HG03432 (cell line): ENCODE data around the gene PRKG1.
"Not testable (repeated sequence)": the region's sequence is repeated elsewhere in the genome, so short reads cannot be mapped to it uniquely, and the experiment has no call there.

Source experiments
- ATAC-seq: cut with Tn5 transposase; IDR thresholded peaks from one replicate; pipeline ENCODE4 v1.9.1; 2021; ENCODE audit warnings: mild to moderate bottlenecking, moderate library complexity; ENCODE audit not compliant: unreplicated experiment

PRKG1 gene

DNA sequence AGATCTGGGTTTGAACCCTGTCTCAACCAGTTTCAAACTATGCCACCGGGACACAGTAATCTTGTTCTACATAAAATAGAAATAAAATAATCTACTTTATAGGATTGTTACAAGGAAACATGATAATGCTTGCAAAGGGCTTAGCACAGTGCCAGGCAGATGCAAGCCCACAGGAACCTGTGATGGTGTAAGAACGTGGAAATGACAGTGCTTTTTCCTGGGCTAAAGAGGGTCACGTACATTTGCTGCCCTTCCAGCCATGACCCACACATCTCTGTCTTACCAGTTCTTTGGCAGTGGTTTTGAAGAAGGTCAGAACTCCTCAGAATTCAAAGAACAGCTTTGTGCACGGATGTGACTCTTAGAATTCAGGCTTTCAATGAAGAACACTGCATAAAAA lies 342.2 kb downstream of the PRKG1 start:
- ATAC-seq, result no peak

DNA sequence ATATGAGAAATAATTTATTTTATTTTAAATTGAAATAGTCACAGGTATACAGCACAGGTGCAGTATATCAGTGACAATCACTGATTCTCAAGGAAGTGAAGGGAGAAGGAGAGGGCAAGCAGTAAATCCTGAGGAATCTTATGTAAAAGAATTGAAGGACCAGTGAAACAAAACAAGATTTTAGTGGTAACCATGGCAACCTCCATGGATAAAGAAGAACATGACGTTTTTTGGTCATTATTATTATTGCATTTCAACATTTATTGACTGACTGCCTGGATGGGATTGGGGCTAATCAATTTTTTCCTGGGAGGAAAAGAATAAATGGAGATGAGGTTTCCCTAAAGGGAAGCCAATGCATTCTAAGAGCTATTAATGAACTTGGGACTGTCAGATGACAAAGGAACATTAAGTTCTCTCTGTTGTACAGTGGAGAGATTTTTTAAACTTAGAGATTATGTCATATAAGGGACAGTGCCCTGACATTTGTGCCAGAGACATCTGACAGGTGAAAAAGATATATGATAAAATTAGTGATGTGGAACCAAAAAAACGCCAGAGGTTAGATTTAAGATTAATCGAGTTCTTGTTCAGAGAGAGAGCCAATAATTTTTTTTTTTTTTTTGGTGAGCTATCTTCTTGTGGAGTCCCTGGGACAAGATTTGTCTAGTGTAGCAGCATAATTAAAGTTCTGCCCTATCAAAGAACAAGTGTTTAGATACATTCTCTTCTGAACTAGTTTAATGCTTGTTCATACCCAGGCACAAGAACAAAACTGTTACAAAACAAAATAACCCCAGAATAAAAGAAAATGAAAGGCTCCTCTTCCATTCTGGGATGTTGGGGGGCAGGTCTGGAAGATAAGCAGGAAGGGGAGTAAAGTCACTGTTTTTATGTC lies 345.2 kb downstream of the PRKG1 start:
- ATAC-seq, result no peak

DNA sequence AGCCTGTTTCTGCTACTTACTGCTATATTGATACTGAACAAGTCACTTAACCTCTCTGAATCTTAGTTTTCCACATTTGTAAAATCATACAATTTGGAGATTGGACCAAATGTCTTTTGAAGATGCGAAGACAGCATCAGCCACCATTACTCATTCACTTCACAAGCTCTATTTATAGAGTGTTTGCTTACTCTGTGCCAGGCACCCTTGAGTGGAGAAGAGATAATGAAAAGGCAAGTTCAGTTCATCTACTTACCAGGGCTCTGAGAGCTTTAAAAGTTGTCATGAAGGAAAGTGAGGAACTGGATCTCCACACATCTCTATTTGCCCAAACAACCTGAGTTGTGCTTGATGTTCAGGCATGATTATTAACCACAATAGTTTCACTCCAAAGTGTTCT lies 347.6 kb downstream of the PRKG1 start:
- no peak for ATAC-seq

DNA sequence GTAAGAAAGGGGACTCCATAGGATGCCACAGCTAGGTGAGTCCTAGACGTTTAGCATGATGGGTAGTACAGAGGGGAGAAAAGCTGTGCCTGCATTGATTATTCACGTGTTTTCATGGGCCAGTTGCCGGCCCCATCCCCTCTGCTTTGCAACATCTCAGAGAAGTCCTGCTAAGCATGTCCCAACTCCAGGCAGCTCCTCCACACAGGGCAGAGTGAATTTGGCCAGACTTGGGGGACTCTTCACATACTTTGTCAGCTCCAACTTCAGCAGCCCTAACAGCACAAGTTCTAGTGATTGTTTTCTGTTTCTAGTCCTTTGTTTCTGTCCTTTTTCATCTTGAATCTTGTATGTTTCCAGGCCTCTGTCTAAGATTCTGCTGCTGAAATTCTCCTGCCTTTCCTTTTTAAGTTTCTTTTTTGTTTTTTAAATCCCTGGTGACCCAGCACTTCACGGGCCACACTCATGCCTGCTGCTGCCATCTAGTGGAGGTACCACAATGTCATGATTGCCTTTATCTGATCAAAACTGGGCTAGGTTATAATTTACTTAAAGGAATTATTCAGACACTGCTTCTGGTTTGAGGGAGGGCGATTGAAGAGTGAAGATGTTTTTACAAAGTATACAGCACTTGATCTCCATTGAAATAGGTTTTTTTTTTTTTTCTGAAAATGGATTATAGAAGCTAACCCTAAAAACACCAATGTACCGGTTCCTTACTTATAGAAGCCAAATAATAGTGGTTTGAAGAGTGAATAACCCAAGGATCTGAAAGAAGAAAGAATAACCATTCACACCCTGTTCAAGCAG lies 348.2 kb downstream of the PRKG1 start:
- ATAC-seq, result peak; percentile 84

DNA sequence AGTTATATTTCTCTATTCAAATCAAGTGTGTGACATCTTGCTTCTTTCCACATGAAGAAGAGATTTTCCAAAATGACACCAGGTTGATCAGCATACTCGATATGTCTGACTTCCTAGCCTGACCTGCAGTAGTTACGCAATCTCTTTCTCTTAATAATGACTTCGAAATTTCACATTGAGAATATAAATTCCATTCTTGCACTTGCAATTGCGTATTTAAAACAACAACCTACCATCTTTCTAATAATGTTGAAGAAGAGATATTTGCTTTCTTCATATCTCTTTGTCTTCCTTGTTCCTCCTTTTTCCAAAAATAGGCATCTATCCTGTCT lies 348.8 kb downstream of the PRKG1 start:
- no peak for ATAC-seq

DNA sequence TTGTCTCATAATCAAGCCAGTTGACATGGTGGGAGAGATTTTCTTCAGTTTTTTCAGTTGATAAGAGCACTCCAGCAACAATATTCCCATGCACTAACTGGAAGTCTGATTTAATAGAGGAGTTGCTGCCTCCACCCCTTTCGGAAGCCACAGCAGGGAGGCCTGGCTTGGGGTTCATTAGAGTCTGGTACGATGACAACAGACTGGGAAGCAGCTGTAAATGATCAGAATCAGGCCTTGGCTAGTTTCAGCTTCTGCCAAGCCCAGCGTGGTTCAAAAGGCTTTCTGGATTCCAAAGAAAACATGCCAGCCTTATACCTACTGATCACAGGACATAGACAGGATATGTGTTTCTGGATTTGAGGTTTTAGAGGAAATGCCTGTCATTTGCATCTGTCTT lies 351.1 kb downstream of the PRKG1 start:
- ATAC-seq, result no peak

DNA sequence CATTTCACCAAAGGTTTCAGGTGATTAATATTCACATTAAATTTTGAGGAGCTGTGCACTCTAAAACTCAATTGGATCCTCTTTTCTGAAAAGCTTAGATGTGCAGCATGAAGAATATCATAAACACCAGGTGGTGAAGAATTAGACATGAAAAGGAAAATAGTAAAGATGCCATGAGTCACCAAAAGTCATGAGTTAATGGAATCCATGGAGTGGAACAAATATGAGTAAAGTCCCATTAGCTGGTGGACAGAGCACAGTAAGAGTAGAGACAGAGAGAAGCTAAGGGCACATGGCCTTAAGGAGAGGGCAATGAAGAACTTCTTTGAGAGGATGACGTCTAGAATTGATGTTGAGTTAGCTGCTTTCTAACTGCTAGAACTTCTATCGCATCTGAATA lies 353.5 kb downstream of the PRKG1 start:
- no peak for ATAC-seq

DNA sequence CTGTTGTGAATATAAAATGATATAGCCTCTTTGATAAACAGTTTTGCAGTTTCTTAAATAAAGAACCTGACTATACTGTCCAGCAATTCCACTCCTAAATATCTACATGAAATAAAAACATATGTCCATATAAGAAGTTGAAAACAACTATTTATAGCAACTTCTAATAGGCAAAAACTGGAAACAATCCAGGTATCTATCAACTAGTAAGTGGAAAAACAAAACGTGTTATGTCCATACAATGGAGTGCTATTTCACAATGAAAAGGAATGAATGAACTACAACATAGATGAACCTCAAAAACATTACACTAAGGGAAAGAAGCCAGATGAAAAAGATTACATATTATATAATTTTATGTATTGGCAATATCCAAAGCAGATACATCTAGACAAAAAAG lies 356.2 kb downstream of the PRKG1 start:
- ATAC-seq, result no peak

DNA sequence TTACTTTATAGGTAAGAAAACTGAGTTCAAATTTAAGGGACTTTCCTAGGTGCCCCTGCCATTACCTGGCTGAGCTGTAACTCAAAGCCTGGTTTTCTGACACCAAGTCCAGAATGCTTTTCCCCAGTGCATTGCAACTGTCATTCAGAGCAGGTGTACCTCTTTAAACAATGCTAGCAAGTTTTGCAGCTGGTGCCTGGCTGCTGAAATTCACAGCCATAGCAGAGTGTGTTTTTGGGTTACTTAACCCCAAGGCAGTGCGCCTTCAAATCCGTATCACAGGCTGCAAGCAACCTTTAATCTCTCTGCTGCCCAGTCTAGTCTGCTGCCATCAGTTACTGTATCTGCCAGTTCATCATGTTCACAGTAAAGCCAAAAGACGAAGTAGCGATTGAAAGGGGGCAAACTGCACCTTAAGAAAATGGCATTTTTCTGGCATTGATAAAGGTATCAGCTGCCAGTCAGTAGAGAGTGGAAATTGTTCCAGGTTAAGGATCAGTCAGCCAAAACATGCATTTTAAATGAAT lies 359.7 kb downstream of the PRKG1 start:
- ATAC-seq, result no peak

DNA sequence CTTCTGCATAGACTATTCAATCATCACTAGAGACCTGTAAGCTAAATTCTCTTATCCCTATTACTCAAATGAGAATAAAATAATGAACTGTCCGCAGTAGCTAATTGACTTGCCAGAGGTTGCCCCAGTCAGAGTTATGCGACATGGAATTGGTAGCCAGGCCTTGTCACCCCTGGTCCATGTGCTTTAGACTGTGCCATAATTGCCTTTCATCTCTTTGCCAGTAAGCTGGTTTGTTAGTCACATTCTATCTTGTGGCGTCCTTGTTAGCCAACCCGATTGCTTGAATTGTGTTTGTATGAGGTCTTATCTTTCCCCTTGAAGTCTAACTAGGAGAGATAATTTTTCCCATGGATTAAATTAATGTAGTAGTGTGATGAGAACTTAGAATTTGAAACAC lies 362.5 kb downstream of the PRKG1 start:
- no peak for ATAC-seq

DNA sequence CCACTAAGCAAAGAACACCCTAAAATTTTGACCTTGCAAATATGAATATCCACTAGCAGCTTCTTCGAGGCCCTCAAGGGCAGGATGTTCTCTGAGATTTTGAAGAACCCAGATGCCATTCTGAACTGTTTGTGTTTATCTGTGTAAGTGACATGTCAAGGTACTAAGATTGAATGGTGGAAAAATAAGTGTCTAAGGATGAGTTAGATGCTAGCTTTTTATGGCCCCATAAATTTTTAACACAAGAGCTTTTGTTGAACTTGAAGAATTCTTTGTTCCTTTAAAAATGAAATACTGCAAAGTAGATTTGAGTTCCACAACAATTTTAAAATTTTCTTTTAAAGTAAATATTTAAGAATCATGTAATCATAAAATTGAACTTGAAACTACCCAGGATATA lies 365.4 kb downstream of the PRKG1 start:
- ATAC-seq, result no peak

DNA sequence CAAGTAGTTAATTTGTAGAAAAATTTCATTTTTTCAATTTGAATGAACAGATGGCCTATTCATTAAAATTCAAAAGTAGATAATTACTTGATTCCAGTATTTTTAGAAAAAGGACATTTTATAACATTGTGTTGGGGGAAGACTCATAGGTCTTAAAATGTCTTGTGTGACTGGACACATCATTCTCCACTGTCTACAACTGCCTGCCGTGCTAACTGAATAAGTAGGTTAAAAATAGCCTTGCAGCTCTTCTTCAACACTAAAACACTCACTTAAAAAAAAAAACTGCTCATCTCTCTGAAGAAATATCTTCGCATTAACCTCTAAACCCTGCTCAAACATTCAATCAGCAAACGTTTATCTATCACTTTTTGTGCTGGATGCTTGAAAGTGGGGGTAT lies 371.3 kb downstream of the PRKG1 start:
- no peak for ATAC-seq

DNA sequence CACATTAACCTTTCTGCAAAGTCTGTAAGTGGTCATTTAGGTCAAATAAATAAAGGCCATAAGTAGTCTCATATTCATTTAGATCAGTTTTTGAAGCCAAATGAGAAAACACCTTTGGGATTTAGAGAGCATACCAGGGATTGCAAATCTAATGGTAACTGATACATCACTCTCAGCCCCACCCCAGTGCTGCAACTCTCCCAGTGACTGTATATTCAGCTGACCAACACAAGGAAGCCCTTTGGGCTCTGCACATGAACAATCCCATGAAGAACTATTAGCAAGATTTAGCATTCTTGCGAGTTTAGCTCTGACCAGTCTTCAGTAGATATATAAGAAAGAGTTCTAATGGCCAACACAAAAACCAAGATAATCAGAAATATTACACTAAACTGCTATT lies 372.8 kb downstream of the PRKG1 start:
- ATAC-seq, result no peak

DNA sequence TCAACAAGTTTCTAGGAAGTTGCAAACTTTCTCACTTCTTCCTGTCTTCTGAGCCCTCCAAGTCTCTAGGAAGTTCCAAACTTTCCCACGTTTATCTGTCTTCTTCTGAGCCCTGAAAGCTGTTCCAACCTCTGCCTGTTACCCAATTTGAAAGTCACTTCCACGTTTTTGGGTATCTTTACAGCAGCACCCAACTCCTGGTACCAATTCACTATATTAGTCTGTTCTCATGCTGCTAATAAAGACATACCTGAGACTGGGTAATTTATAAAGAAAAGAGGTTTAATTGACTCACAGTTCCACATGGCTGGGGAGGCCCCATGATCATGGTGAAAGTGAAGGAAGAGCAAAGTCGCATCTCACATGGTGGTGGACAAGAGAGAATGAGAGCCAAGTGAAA lies 381.5 kb downstream of the PRKG1 start:
- ATAC-seq, result not testable (repeated sequence)

DNA sequence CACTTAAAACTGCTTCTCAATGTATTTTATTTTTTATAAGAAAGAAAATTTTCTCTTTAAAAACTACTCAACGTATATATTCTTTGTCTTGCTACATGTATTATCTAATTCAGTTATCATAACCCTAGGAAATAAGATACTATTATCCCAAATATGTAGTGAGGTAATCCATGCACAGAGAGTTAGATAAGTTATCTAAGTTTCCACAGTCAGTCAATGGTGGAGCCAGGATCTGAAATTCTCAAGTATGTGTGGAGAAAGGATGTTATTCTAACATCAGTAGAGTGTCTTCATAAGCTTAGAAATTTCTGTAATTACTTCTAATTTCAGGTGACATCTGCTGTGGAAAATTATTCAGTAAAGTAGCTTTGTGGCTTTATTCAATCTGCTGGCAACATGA lies 385.2 kb downstream of the PRKG1 start:
- no peak for ATAC-seq

DNA sequence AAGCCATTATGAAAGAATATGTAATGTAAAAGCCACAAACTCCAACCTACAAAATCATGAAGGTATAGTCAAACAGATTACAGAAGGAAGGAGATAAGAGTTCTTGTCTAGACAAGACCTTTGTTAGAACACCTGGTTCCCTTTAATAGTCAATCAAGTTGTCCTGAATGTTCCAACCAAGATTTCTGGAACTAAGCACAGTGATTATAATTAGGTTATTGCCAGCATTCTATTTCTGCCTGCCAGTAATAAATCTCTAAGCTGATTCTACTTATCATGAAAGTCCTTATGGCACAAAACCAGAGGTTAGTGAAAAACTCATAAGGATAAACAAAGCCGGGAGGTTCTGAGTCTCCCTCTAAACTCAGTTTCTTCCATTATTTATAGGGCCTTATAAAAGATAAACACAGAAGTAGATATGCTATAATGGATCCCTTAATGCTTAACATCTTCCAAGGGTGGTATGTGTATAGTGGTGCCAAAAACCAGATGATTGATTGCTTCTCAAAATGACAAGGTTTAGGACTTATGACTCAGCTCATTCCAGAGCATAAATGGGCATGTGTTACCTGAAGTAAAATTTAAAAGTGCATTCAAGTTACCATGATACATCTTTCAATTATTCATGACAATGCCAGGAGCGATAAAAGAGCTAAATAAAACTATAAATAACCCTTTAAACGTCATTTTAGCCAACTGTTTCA lies 387.9 kb downstream of the PRKG1 start:
- ATAC-seq, result no peak

DNA sequence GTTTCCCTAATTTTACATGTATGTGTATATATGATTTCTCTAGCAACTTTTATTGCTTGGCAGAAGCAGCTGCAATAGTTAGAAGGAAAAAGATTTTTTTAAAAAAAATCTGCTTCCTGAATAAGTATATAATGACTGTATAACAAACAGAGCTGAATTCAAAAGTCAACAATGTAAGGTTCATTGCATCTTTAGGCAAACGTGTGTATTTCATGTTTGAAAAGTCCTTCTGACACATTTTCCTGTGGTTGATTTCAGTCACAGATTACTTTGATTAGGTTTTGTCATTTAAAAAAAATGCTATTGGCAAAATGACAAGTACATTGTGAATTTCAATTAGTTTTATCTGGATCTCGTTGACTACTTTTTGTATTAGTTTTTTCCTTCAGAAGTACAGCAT lies 394.1 kb downstream of the PRKG1 start:
- no peak for ATAC-seq

DNA sequence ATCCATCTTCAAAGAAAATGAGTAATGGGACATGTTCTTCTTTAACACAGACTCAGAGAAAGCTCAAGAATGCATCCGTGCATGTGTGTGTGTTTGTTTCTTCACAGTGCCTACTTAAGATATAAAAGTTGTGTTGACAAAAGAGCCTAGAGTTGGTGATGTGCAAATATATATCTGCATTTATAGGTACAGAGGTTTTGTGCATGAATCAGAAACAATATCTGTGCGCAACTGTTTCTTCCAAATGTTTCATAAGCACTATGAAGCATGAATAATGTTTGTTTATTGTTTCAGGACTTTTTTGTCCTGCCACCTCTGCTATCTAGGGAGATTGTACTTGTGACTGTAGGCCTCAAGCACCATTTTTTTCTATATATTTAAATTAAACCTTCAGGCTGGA lies 395.4 kb downstream of the PRKG1 start:
- ATAC-seq, result no peak

DNA sequence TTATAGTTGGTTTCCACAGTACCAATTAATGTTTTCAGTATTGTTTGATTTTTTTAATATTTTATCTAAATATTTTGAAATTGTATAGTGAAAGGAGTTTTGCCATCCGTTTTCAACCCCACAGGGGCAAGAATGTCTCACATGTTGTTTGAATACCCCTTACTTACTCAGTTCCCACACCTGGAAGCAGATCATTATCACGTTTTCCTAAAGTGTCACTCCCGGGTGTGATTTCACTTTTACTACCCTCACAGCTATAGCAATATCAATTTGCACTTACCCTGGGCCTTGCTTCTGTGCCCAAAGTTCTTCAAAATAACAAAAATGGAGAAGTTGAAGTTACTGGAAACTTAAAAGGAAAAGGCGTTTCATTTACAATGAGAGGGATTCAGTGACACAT lies 397.0 kb downstream of the PRKG1 start:
- ATAC-seq, result no peak

DNA sequence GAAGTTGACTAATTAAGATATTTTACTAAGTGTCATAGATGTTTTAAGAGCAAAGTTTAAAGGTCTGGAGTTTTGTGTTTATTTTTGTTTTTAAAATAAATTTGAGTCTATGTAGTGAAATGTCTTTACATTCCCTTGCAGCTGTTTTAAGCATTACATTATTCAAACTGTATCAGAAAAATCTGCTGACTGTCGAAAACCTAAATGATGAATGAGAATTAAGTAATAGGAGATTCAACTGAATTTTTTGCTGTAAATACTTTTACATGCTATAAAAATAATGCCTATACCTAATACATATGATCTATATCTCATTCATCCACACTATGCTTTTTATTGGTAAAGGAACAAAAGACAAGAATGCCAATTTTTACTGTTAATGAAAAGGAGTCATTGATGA lies 397.9 kb downstream of the PRKG1 start:
- no peak for ATAC-seq

DNA sequence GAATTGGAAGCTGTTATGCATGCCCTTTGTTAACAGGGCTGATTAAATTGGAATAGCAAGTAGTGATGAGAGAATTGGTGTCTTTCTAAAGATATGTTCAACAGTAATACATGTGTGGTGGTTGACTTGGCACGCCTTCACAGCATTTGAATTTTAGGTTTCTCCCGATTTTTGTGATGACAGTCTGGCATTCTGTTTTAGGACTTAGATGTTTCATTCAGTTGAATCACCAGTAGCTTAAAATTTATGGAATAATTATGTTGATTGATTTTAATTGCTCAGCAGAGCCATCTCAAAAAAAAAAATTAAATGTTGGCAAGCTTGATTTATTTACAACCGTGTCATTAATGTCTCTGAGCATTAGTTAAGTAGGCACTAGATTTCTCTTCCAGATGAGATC lies 405.4 kb downstream of the PRKG1 start:
- ATAC-seq, result no peak

DNA sequence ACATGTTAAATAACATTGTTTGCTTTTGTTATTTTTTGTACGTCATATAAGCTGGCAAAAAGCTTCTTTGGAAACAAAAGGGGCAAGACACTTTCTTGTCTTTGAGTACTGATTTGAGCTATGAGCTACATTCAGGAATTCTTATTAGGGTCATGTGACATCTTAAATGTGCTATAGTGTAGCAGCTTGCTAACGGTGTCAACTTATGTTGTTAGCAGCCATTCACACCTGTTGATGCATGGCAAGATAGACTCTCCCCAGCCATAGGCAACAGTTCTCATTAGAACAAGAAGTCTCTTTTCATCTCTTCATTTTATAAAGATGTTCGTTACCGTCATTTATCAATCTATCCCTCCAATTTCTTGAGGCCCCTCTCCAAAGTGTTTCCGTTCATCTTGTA lies 411.4 kb downstream of the PRKG1 start:
- no peak for ATAC-seq
